ENCODE measurements around the gene ZNF862. TPM values are rescaled to one million over a fixed set of nuclear protein-coding genes. Genes with fewer than 3 reads are reported as not detected.

The ZNF862 gene
- total and polyA plus RNA-seq, 2 of the 8 experiments (the other 6 are each of a cell fraction or from before 2014, with no cell fraction given), result 1.8 to 3.9 TPM

DNA sequence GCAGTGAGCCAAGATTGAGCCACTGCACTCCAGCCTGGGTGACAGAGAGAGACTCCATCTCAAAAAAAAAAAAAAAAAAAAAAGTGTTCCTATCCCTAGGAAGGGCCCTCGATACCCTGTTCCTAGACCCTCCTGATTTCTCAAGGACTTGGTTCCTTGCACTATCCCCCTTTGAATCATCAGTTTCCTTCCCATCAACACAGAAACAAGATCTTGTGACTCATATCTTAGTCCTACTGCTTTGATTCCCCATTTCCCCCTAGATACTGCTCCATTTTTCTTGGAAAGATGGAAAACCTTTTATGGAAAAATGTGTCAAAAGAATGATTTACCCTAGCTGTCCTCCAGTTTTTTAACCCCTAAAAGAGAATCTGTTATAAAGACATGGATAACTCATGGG, 1.7 kb upstream of the ZNF862 start (continued):
- TF ChIP-seq GABPA (IDR thresholded peaks at IDR 0.05; ENCODE audit: borderline replicate concordance, insufficient read depth, low read length) (no peak), GTF2F1 (IDR thresholded peaks at IDR 0.05; ENCODE audit: borderline replicate concordance, low read depth, low read length) (no peak), KDM4A (IDR thresholded peaks at IDR 0.05; ENCODE audit: low read depth, low read length, severe bottlenecking) (no peak), FOSL1 (IDR thresholded peaks at IDR 0.05; ENCODE audit: insufficient read depth, low read depth, low read length) (no peak), BRCA1 (IDR thresholded peaks at IDR 0.05; ENCODE audit: low read depth, low read length) (no peak)
- TF ChIP-seq, protein P1, sequence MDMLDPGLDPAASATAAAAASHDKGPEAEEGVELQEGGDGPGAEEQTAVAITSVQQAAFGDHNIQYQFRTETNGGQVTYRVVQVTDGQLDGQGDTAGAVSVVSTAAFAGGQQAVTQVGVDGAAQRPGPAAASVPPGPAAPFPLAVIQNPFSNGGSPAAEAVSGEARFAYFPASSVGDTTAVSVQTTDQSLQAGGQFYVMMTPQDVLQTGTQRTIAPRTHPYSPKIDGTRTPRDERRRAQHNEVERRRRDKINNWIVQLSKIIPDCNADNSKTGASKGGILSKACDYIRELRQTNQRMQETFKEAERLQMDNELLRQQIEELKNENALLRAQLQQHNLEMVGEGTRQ (IDR thresholded peaks at IDR 0.05; ENCODE audit: low read length), result no peak
